Mammary epithelial cell (primary cell): Measurements from ENCODE around the gene ABCC4.

Experiments used
- CTCF ChIP-seq, 2 donors: IDR thresholded peaks in 1 of 2; conservative IDR thresholded peaks in 1 of 2; 2 replicates each; pipeline ENCODE4 v1.5.1; 2011 to 2012; ENCODE audit warnings: inconsistent platforms in 2 of 2, low read length in 2 of 2, mild to moderate bottlenecking in 2 of 2, control low read depth in 1 of 2, low read depth in 1 of 2; ENCODE audit not compliant: insufficient read depth in 1 of 2; ENCODE audit errors: extremely low read depth in 1 of 2
- EZH2 ChIP-seq: IDR thresholded peaks from 2 replicates; pipeline ENCODE4 v1.6.1; 2012; ENCODE audit warnings: low read length, inconsistent platforms, borderline replicate concordance

GRCh38 chr13:95289020-95289444 is 12.2 kb downstream of the ABCC4 start:
- TF ChIP-seq CTCF (conservative IDR thresholded peaks at IDR 0.05 in 1 of 2, IDR thresholded peaks at IDR 0.05 in 1 of 2; ENCODE audit: extremely low read depth in 1 of 2, insufficient read depth in 1 of 2, low read depth in 1 of 2, low read length in 2 of 2) (no peak), EZH2 (no peak)
